NCI-H1930 (cell line): ENCODE measurements around the gene IL4.

Experiments used
- DNase-seq, 2 experiments: peaks; one replicate each; lab custom pipeline; 2025; lab: John Stamatoyannopoulos, UW

The IL4 gene

DNA sequence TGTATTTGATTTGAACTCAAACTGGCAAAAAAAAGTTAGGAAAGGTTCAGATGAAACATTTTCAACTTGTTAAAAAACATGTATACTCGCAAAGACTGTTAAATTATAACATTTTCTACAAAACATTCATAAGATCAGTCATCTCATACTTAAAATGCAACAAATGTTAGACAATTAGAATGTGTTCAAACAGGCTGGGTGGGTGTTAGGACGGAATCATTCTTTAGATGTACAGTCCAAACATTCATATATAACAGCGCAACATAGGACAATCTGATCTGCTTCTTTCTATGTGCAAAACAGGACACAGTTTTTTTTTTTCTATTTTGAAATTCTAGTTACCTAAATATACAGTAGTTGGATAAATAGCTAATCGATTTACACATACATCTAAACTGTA is 22.2 kb downstream of the IL4 start:
- DNase-seq = no peak

DNA sequence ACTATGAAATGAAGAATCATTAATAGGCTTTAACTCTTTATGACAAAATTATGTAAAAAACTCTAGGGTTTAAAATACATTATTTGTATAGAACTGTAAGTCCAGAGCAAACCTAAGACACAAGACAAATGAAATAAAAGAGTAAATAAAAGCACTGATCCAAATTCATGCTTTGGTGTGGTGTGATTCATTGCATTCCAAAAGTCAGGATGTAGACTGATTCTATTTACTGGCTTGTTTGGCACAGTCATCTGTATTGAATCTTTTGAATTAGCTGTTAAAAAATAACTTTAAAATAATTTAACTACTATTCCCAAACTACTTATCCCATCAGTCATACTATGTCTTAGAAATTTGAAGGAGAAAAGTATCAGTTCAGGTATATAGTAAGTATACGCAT is 31.1 kb downstream of the IL4 start:
- no peak for DNase-seq

DNA sequence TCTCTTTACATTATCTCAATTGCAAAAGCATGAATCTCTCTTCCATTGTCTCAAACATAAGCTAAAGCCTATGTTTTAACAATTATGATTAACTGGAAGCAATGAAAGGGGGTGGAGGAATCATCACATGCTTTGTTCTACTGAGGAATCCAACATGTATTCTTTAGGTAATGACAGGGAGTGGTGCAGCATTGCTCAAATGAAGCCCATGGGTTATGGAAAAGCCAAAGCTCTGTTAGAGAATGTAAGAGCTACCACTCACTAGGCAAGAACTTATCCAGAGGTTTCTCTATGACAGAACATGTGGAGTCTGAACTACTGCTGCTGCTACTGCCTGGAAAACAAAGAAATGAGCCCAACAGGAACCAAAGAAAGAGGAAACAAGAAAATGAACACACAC is 34.9 kb downstream of the IL4 start:
- DNase-seq = no peak

GRCh38 chr5:132714456-132715307 is 40.9 kb downstream of the IL4 start:
- DNase-seq = no peak

- DNase-seq = no peak
Measured at GRCh38 chr5:132718544-132719312, 44.9 kb downstream of the IL4 start.

DNA sequence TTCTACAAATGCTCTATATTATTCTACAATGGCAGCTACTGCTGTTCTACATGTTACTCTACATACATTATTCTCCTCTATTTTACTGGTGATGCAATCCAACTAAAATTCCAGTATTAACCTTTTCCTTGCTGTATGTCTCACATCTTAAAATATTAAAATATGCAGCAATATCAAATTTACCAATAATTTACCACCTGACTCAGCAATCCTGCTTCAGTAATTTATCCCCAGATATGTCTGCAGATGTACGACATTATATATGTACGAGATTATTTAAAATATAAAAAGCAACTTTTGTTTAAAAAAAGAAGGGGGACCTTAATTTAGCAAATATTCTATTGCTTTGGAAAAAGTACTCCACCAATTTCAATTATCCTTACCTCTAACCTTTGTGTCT is 52.0 kb downstream of the IL4 start:
- DNase-seq = no peak

DNA sequence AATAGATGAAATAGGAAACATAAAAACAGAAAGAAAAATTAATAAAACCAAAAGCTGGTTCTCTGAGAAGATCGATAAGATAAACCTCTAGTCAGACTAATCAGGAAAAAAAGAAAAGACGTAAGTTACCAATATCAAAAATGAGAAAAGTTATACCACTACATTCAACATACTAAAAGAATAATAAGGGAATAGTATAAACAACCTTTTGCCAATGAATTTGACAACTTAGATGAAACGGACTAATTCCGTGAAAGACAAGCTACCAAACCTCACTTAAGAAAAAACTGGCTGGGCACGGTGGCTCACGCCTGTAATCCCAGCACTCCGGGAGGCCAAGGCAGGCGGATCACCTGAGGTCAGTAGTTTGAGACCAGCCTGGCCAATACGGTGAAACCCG is 56.1 kb downstream of the IL4 start:
- no peak for DNase-seq
